Activated CD4-positive, alpha-beta T cell treated with anti-CD3 and anti-CD28 coated beads for 24 hours (primary cell): Measurements from ENCODE around the gene ANKMY2.
"Not testable (repeated sequence)": the region's sequence is repeated elsewhere in the genome, so short reads cannot be mapped to it uniquely, and the experiment has no call there.

ENCODE experiments used
- DNase-seq, 2 donors: peaks; one replicate each; pipeline ENCODE4 v3.0.0-alpha.2; 2020; ENCODE audit warnings: low read depth in 2 of 2

The ANKMY2 gene

GRCh38 chr7:16645593-16646471 lies at the start of gene ANKMY2, which contains the start of gene BZW2:
Gene ANKMY2, minus strand, starts transcription at chr7:16645754. Its CDS starts 181 bp downstream, at chr7:16645573.
Gene BZW2, plus strand, starts transcription at chr7:16646181. Its CDS starts 19,263 bp downstream, at chr7:16665444.
- DNase-seq = peak; percentile 80 to 86

DNA sequence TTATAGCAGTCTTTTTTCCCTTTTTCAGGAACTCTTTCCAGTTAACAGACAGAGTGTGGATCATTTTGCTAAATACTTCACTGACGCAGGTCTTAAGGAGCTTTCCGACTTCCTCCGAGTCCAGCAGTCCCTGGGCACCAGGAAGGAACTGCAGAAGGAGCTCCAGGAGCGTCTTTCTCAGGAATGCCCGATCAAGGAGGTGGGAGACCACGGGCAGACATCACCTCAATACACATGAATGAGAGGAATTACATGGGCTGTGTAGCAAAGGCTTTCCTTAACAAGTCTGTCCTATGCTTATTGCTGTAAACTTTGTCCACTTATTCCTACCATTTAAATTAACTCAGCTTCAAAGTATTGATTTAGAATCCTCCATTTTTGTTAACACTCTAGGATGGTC lies 49.3 kb upstream of the ANKMY2 start:
- no peak for DNase-seq

DNA sequence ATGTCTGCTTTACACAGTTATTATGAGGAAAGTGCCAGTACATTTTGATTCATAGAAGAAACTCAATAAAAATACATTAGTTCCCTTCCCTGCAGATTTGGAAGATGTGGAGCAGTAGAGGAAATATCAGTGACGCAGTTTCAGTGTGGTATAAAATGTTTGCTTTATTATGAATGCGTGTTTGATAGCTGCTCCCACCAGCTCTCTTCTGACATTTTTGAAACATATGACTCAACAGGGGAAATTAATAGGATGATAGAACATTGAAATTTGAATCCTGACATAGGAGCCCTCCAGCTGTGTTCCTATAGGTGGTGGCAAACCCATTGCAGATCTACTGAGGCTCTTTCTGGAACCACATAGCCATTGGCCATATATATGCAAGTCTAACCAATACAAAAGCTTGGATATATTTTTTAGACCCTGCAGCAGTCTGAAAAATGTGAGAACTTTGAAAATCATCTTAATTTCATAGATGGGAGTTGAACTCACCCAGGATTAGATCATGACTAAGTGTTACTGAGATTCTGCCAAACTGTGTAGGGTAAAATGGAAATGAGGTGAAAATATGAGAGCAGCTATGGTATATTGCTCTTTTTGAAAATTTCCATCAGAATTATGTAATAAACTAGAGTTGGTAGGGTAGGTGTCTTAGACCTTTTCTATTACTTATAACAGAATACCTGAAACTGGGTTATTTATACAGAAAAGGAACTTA lies 48.2 kb upstream of the ANKMY2 start:
- DNase-seq = no peak

GRCh38 chr7:16691241-16691640 lies 45.7 kb upstream of the ANKMY2 start:
- DNase-seq = no peak

GRCh38 chr7:16688249-16688648 lies 42.7 kb upstream of the ANKMY2 start:
- no peak for DNase-seq

GRCh38 chr7:16685535-16685934 lies 40.0 kb upstream of the ANKMY2 start:
- no peak for DNase-seq

GRCh38 chr7:16684935-16685334 lies 39.4 kb upstream of the ANKMY2 start:
- no peak for DNase-seq

GRCh38 chr7:16678645-16679566 lies 33.4 kb upstream of the ANKMY2 start:
- DNase-seq = not testable (repeated sequence)

- DNase-seq = no peak
Measured at GRCh38 chr7:16677978-16678494, 32.5 kb upstream of the ANKMY2 start.

DNA sequence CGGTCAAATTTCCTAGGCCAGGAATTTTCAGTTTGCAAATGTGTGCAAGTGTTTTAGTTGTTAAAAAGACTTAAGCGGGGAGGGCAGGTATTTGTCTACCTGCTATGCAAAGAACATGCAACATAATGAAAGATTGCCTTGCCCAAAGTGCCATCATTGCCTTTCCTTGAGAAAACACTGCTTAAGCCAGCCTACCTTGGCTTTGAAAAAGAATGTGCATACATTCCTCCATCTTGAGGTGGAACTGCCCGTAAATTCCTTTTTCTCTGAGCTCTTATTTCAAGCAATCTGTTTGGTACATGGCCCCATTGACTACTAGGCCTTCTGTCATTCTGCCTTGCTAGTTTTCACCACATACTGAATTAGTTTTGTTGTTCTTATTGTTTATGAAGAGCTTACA lies 29.7 kb upstream of the ANKMY2 start:
- DNase-seq = no peak

- DNase-seq = no peak
Measured at GRCh38 chr7:16671811-16672210, 26.3 kb upstream of the ANKMY2 start.

DNA sequence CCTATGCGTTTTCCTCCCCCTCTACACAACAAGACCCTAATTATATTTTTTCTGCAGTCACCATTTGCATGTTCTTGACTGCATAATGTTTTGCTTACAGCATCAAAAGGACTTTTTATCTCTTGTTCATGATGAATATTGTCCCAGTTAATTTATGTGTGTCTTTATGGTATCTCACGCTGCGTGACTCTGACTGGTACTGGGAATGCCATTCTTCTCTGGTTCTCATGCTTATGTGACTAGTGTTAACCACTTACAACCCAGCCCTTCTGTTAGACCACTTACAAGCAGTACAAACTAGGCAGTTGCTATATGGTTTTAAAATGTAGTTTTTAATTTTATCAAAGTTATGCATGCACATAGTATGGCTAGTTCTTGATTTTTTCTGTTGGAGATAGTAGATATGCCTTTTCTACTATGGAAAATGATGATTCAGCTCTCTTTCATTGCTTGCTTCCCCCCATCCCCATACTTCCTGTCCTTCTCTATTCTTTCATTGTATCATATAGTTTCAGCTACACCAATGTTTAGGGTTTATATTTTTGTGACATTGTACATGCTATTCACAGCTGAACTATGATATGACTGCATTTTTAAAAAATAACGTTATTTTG lies 25.3 kb upstream of the ANKMY2 start:
- no peak for DNase-seq

- DNase-seq = no peak
Measured at GRCh38 chr7:16670021-16670420, 24.5 kb upstream of the ANKMY2 start.

- no peak for DNase-seq
Measured at GRCh38 chr7:16669581-16669980, 24.0 kb upstream of the ANKMY2 start.

DNA sequence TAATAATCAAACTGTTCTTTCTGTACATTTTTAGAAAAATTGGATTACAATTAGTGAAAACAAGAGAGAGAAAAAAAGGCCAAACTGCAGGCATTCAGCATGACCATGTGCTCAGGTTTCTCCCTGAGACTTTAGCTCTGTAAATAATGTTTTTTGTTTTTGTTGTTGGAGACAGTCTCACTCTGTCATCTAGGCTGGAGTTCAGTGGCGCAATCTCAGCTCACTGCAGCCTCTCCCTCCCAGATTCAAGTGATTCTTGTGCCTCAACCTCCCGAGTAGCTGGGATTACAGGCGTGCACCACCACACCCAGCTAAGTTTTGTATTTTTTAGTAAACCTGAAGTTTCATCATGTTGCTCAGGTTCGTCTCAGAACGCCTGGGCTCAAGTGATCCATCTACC lies 23.4 kb upstream of the ANKMY2 start:
- no peak for DNase-seq

DNA sequence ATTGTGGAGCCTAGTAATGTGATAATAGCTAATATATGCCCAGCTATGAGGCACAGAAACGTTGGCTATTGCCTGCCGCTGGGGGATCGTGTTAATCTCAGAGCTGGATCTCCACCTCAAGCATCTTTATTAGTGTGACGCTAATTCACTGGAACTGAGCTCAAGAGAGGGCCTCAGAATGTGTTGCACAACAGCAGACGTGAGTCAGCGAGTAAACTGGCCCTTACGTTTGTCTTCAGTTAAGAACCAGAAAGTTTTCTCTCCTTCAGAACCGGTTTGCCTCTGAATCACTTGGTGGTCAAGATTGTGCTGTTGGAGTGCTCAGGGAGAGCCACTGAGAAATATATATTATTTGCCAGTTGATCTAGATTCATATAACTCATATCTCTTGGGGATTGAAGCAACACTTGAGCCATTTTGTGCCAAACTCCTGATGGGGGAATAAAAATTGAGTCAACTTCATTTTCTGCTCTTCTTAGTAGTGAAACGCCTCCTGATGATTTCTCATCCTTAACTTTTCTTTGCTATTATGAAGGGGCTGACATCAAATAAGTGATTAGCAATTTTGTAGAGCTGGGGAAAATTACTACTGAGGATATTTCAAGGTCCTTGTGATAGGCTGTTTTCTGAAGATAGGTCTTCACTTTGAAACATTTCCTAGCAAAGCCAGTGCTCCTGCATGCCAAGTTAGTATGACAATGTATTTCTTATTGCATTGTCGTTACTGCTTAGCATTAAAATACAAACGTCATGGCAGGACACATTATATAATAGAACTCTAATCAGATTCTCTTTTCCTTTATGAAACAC lies 22.7 kb upstream of the ANKMY2 start:
- DNase-seq = no peak

DNA sequence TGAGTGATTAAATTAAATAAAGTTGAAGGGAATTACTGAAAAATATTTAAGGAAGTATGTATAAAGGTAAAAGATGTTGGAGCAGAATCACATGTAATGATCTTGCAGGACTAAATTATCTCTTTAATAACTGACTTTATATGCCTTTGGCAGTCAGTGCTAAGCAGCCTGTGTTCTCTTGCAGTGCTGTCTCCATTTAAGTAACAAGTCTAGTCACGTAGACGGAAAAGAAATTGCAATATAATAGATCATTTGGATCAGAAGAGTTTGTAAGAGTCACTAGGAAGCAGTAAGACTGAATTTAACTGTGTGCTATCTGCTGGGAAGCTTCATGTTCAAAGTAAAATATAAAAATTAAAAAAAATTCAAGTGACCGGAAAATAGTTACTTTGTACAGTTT lies 21.8 kb upstream of the ANKMY2 start:
- DNase-seq = no peak

DNA sequence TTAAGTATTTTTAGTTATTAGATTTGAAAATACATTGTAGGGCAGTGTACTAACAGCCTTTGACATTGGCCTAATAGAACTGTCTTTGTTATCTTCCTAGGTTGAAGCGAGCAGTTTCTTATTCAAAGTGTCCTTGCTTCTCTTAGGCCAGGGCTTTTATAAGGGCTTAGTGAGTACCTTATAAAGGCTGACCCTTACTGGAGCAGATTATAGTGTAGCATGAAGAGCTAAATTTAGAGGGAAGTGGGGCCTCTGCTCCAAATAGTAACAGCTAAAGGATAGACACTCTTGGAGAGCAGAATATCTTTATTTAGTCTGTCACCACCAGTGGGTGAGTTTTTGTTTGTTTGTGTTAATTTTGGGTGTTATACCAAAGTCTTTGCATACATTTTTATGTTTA lies 16.4 kb upstream of the ANKMY2 start:
- DNase-seq = no peak

- DNase-seq = no peak
Measured at GRCh38 chr7:16660702-16661464, 15.3 kb upstream of the ANKMY2 start.
